Measurements from ENCODE around the gene KCMF1. TPM values are rescaled to one million over a fixed set of nuclear protein-coding genes. Genes with fewer than 3 reads are reported as not detected.

KCMF1 gene
- total RNA-seq, 2 donors from 2014 or later, result 77.3 to 108 TPM

DNA sequence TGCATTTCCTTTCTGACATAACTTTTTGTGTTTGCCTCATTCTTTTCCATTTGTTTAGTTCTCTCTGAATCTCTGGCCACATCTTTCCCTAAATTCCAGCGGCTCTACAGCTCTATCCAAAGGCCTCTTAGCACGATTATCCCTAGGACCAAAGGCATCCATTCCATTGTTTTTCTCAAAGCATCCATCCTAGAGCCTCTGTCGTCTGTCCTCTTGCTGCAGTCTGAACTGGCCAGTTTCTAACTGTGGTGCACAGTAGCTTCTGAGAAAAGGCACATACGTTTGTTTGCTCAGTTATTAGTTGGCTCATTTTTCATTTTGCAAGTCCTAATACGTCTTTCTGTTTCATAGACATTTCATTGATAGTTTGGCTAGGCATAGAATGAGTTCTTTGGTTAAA, 116.6 kb downstream of the KCMF1 start:
- Mint-ChIP-seq H3K27ac (no peak overlapping the region), H3K4me1 (no peaks in the 10 kb centered on the region)
- no peak for ATAC-seq (replicated peaks)

GRCh38 chr2:85088921-85089320, 118.0 kb downstream of the KCMF1 start:
- no peak for ATAC-seq (replicated peaks)
- Mint-ChIP-seq H3K4me3 (no peak overlapping the region), H3K36me3 (ENCODE audit: low read depth) (no peaks in the 10 kb centered on the region), H3K27me3 (peaks cover 12% of the 10 kb centered on the region), H3K4me1 (no peaks in the 10 kb centered on the region), H3K9me3 (no peaks in the 10 kb centered on the region), H3K27ac (no peak overlapping the region)

More for the DNA sequence above, 116.6 kb downstream of the KCMF1 start:
- no peak overlapping the region for H3K4me3 Mint-ChIP-seq
- H3K27me3 Mint-ChIP-seq, result peaks cover 24% of the 10 kb centered on the region
- H3K36me3 Mint-ChIP-seq (ENCODE audit: low read depth), result no peaks in the 10 kb centered on the region
- peaks cover 7% of the 10 kb centered on the region for H3K9me3 Mint-ChIP-seq

GRCh38 chr2:85089585-85089984, 118.6 kb downstream of the KCMF1 start:
- no peaks in the 10 kb centered on the region for H3K9me3 Mint-ChIP-seq
- ATAC-seq (replicated peaks), result no peak
- H3K36me3 Mint-ChIP-seq (ENCODE audit: low read depth), result no peaks in the 10 kb centered on the region
- H3K4me1 Mint-ChIP-seq, result no peaks in the 10 kb centered on the region
- H3K27ac Mint-ChIP-seq, result no peak overlapping the region
- no peak overlapping the region for H3K4me3 Mint-ChIP-seq
- H3K27me3 Mint-ChIP-seq, result peaks cover 8% of the 10 kb centered on the region

- no peak for ATAC-seq (replicated peaks)
- H3K27ac Mint-ChIP-seq, result no peak overlapping the region
- no peak overlapping the region for H3K4me3 Mint-ChIP-seq
Observed at GRCh38 chr2:85091838-85092237, 120.9 kb downstream of the KCMF1 start.

GRCh38 chr2:85095094-85095493, 124.1 kb downstream of the KCMF1 start:
- Mint-ChIP-seq H3K4me3 (no peak overlapping the region), H3K9me3 (no peaks in the 10 kb centered on the region), H3K36me3 (ENCODE audit: low read depth) (no peaks in the 10 kb centered on the region), H3K4me1 (no peaks in the 10 kb centered on the region), H3K27me3 (peaks cover 17% of the 10 kb centered on the region), H3K27ac (no peak overlapping the region)
- no peak for ATAC-seq (replicated peaks)

More at GRCh38 chr2:85091838-85092237, 120.9 kb downstream of the KCMF1 start:
- Mint-ChIP-seq H3K9me3 (no peaks in the 10 kb centered on the region), H3K27me3 (peaks cover 13% of the 10 kb centered on the region), H3K36me3 (ENCODE audit: low read depth) (no peaks in the 10 kb centered on the region), H3K4me1 (no peaks in the 10 kb centered on the region)

- H3K4me3 Mint-ChIP-seq, result no peak overlapping the region
- no peak overlapping the region for H3K27ac Mint-ChIP-seq
- no peak for ATAC-seq (replicated peaks)
- H3K9me3 Mint-ChIP-seq, result no peaks in the 10 kb centered on the region
- no peaks in the 10 kb centered on the region for H3K4me1 Mint-ChIP-seq
- H3K27me3 Mint-ChIP-seq, result peaks cover 21% of the 10 kb centered on the region
- no peaks in the 10 kb centered on the region for H3K36me3 Mint-ChIP-seq (ENCODE audit: low read depth)
Observed at GRCh38 chr2:85096616-85097015, 125.7 kb downstream of the KCMF1 start.

- Mint-ChIP-seq H3K27me3 (peaks cover 7% of the 10 kb centered on the region), H3K4me3 (no peak overlapping the region), H3K9me3 (peaks cover 3% of the 10 kb centered on the region), H3K36me3 (ENCODE audit: low read depth) (no peaks in the 10 kb centered on the region), H3K27ac (no peak overlapping the region), H3K4me1 (no peaks in the 10 kb centered on the region)
- ATAC-seq (replicated peaks), result no peak
Observed at GRCh38 chr2:85104228-85104627, 133.3 kb downstream of the KCMF1 start.

- Mint-ChIP-seq H3K9me3 (peaks cover 3% of the 10 kb centered on the region), H3K4me3 (no peak overlapping the region), H3K36me3 (ENCODE audit: low read depth) (no peaks in the 10 kb centered on the region), H3K4me1 (no peaks in the 10 kb centered on the region), H3K27me3 (peaks cover 9% of the 10 kb centered on the region), H3K27ac (no peak overlapping the region)
- ATAC-seq (replicated peaks), result no peak
Observed at GRCh38 chr2:85106489-85107180, 135.7 kb downstream of the KCMF1 start.

Other genes with a start within 250 kb of the KCMF1 start
- 10 to 100 TPM; 28.6 to 32.3 TPM for gene TRABD2A, start 90.1 kb upstream of the KCMF1 start, total RNA-seq
- 1,000 to 10,000 TPM; 2,616 to 3,068 TPM for gene TMSB10, start 65.5 kb upstream of the KCMF1 start, total RNA-seq
- gene TCF7L1, start 162.2 kb downstream of the KCMF1 start, total RNA-seq, result not detected

Measured in activated T-helper 17 cell treated with anti-CD3 and anti-CD28 coated beads, Interleukin-2, amount 50 U/mL, for 72 hours (primary cell).